22Rv1 (cell line): Measurements from ENCODE around the gene PBLD.

Experiments
- H3K27ac ChIP-seq: fragments of 450-650 bp; 2 replicates; pipeline ENCODE4 v1.5.1; 2017
- CTCF ChIP-seq: fragments of 450-650 bp; IDR thresholded peaks from 2 replicates; pipeline ENCODE4 v1.5.1; 2017; ENCODE audit warnings: mild to moderate bottlenecking
- ZFX ChIP-seq: fragments of 450-650 bp; IDR thresholded peaks from 2 replicates; pipeline ENCODE4 v1.6.1; 2017; ENCODE audit warnings: antibody characterized with exemption, borderline replicate concordance

The PBLD gene

GRCh38 chr10:68359189-68359588, 26.5 kb upstream of the PBLD start:
- no peak overlapping the region for H3K27ac ChIP-seq
- TF ChIP-seq CTCF (no peak), ZFX (no peak)

GRCh38 chr10:68353537-68353936, 20.8 kb upstream of the PBLD start:
- no peak overlapping the region for H3K27ac ChIP-seq
- no peak for TF ChIP-seq ZFX
- TF ChIP-seq CTCF, result no peak

- H3K27ac ChIP-seq, result peak overlapping the region; percentile 41; the same call in 1 of the 2 replicates
Measured at GRCh38 chr10:68348265-68348741, 15.6 kb upstream of the PBLD start.

GRCh38 chr10:68346774-68347173, 14.0 kb upstream of the PBLD start:
- TF ChIP-seq ZFX, result no peak
- no peak for TF ChIP-seq CTCF
- peak overlapping the region; percentile 38 for H3K27ac ChIP-seq

More at GRCh38 chr10:68348265-68348741, 15.6 kb upstream of the PBLD start:
- TF ChIP-seq CTCF (peak; percentile 82), ZFX (no peak)

GRCh38 chr10:68345621-68346020, 12.9 kb upstream of the PBLD start:
- no peak for TF ChIP-seq ZFX
- no peak for TF ChIP-seq CTCF
- peak overlapping the region; percentile 38 for H3K27ac ChIP-seq

- H3K27ac ChIP-seq, result peak overlapping the region; percentile 38; the same call in 1 of the 2 replicates
Measured at GRCh38 chr10:68342909-68343516, 10.3 kb upstream of the PBLD start.

More at GRCh38 chr10:68342909-68343516, 10.3 kb upstream of the PBLD start:
- TF ChIP-seq CTCF, result no peak
- no peak for TF ChIP-seq ZFX
